ENCODE data around the gene WDR33.

DNA sequence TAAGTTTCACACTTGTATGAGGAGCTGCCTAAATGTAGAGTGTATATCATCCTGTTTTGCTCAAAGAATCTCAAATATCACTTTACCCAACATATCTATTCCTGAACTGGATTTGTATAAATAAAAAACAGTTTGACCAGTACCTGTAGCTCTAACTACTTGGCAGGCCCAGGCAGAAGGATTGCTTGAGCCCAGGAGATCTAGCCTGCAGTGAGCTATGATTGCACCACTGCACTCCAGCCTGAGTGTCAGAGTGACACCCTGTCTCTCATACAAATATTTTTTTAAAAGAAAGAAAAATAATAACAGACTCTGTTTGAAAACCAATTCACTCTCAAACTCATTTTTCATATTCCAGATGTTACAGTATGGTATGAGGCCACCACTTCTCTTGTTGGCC lies 127.9 kb downstream of the WDR33 start:
- TF ChIP-seq TAF1 (conservative IDR thresholded peaks at IDR 0.05) (no peak), RAD21 (IDR thresholded peaks at IDR 0.05) (no peak)

Data from liver (tissue), 2 donors.